GM12865 (cell line): ENCODE data around the gene SLC18A3.

ENCODE experiments used
- DNase-seq: peaks from one replicate; pipeline ENCODE4 v3.0.0; 2010; ENCODE audit warnings: low read depth
- H3K4me3 ChIP-seq: 2 replicates; pipeline ENCODE4 v1.5.1; 2011; ENCODE audit warnings: mild to moderate bottlenecking, low read depth, low read length, control low read depth
- TF ChIP-seq, protein P1 (sequence below): IDR thresholded peaks from 2 replicates; pipeline ENCODE4 v1.5.1; 2011; ENCODE audit warnings: low read length, control low read depth, low read depth, inconsistent platforms; ENCODE audit not compliant: insufficient read depth; ENCODE audit errors: missing control alignments

The SLC18A3 gene

DNA sequence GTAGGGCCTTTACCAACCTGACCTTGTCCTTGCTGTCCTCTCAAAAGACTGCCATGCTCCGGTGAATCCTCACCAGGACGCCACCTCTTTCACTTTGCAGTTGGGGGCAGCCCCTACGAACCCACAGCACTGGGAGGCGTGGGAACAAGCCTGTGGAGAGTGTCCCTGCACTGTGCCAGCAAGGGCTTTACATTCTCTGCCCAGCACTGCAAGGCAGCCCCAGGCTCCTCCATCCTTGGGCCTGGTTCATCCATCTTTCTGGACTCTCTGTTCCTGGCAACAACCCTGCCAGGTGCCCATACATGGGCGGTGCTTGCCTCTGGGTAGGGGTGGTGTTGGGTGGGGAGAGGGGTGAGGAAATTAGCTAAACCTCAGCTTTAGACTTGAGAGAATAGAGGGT lies 5.1 kb downstream of the SLC18A3 start:
- H3K4me3 ChIP-seq, result no peak overlapping the region
- TF ChIP-seq, protein P1, sequence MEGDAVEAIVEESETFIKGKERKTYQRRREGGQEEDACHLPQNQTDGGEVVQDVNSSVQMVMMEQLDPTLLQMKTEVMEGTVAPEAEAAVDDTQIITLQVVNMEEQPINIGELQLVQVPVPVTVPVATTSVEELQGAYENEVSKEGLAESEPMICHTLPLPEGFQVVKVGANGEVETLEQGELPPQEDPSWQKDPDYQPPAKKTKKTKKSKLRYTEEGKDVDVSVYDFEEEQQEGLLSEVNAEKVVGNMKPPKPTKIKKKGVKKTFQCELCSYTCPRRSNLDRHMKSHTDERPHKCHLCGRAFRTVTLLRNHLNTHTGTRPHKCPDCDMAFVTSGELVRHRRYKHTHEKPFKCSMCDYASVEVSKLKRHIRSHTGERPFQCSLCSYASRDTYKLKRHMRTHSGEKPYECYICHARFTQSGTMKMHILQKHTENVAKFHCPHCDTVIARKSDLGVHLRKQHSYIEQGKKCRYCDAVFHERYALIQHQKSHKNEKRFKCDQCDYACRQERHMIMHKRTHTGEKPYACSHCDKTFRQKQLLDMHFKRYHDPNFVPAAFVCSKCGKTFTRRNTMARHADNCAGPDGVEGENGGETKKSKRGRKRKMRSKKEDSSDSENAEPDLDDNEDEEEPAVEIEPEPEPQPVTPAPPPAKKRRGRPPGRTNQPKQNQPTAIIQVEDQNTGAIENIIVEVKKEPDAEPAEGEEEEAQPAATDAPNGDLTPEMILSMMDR, result no peak
- no peak for DNase-seq

DNA sequence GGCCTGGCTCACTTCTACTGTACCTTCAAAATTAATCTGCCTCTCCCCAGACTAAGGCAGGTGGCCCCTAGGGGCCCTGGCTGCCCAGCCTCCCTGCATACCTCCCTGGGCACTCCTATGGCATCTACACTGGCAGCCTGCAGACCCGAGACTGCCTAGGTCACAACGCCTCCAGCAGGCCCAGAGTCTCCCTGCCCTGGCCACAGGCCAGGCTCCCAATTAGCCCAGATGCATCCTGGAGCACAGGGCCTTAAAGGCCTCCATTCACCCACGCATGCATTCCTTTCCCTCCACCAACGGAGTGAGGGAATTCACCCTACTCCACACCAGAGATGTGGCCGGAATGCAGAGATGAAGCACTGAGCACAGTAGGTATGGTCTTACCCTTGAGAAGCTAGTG lies 5.6 kb downstream of the SLC18A3 start:
- TF ChIP-seq, protein P1, result no peak
- DNase-seq, result no peak
- H3K4me3 ChIP-seq, result no peak overlapping the region

DNA sequence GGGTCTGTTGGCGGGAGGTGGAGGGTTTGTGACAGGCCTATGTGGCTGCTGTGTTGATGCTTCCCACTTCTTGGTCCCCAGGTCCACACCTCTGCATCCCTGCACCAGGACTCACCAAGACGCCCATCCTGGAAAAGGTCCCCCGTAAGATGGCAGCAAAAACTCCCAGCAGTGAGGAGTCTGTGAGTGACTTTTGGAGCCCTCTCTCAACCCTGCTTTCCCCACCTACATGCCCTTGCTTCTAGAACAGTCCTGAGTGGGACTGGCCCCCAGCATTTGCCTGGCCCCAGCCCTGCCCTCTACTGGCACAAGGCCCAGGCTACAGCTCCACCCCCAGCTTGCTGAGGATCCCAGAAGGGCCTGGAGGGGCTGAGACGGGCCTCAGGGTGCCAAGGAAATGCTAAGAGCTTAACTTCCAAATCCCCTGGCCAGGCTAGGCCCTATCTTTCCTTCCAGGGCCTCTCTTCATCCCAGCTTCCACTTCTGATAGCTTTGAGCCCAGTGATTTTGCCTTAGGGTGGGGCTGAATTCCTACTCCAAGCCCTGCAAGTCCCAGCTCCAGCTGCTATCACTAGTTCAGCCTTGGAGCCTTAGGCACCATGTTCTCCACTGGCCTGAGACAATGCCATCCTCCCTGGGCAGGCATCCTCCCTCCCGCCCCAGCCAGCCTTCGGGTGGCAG lies 6.5 kb downstream of the SLC18A3 start:
- TF ChIP-seq, protein P1, result no peak
- DNase-seq, result no peak
- no peak overlapping the region for H3K4me3 ChIP-seq

DNA sequence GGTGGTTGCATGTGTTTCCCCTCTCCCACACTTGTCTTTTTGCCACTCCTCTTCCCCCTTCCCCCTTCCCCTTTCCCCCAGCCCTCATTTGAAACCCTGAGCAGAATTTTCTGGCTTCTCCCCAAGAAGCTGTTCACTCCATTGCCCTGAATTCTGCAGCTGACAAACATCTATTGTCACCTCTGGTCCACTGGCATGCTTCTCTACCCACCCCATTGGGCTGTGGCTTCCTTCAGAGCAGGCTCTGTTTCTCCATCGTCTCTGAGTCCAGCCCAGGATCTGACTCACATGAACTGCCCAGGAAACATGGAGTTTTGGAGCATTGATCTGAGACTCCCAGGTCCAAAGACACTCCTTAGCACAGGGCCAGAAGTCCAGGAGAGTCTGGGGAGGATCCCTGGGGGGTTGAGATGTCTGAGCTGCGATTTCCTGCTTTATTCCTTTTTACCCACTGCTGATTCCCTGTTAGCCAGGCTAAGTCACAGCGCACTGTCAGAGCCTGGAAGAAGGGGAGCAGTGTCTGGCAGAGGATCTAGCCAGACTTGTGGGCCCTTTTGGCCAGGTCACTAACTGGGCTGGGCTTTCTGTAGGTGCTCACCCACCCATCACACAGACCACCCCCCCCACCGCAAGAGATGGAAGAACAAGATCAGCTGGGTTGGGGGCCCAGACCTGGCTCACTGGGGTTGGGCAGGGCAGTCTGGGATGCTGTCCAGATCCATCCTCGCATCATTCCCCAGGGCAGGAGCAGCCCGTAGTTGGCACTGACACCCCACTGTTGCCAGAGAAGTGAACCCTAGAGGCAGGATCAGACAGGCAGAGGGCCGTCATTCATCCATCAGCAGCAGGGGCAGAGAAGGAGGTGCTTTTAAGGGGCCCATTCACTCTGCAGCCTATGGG lies 7.3 kb downstream of the SLC18A3 start:
- H3K4me3 ChIP-seq, result no peak overlapping the region
- DNase-seq, result no peak
- TF ChIP-seq, protein P1, result no peak

DNA sequence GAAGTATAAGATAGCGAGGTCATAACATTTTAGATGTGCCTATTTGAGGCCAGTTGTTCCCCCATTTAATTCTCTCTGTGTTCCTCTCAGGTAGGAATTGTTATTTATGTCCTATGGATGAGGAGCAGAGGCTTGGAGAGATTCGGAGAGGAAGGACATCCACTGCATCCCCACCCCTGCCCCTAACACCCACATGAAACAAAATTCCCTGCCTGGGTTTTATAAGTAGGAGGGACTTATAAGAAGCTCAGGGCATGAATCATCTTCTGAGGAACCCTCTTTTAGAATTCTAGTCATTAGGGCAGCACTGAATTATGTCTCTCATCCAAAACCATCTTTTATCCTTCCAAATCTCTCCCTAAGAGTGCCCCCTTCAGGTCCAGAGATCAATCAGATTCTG lies 8.7 kb downstream of the SLC18A3 start:
- no peak overlapping the region for H3K4me3 ChIP-seq
- DNase-seq, result no peak
- TF ChIP-seq, protein P1, result no peak

DNA sequence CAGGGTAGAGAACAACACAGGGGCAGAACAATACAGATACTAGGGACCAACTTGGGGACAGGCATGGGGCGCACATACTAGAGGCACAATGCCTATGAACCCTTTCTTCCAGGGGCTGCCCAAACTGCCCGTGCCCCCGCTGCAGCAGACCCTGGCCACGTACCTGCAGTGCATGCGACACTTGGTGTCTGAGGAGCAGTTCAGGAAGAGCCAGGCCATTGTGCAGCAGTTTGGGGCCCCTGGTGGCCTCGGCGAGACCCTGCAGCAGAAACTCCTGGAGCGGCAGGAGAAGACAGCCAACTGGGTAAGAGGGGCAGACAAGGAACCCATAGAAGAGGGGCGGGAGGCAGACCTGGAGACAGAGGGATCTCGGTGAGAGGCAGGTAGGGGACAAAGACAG lies 9.5 kb downstream of the SLC18A3 start:
- no peak for DNase-seq
- TF ChIP-seq, protein P1, result no peak
- H3K4me3 ChIP-seq, result no peak overlapping the region

DNA sequence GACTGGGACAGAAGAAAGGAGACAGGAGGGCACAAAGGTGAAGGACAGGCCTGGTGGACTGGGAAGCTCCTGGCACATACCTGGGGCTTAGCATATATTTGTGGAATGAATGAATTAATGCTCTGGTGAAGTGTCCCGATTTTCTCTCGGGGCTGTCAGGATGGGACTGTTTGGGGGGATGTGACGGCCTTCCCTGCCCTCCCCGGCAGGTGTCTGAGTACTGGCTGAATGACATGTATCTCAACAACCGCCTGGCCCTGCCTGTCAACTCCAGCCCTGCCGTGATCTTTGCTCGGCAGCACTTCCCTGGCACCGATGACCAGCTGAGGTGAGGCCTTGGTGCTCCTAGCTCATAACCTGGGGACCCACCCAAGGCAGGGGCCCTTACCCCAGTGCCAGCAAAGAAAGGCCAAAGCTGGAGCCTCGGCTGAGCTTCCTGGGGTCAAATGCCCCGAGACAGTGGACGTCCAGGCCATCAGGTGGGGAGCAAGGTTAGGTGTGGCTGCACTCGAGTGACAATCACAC lies 10.2 kb downstream of the SLC18A3 start:
- TF ChIP-seq, protein P1, result no peak
- DNase-seq, result no peak
- H3K4me3 ChIP-seq, result no peak overlapping the region
